Gastrocnemius medialis (tissue), 4 donors: ENCODE measurements around the gene PITX1.

ENCODE experiments used
- CTCF ChIP-seq, 5 experiments: fragments of 450-650 bp in 3 of 5; fragments of 200-600 bp in 2 of 5; sonication (generic) in 2 of 5; IDR thresholded peaks in 4 of 5; conservative IDR thresholded peaks in 1 of 5; 1 replicate in 4 of 5; 2 replicates in 1 of 5; pipeline ENCODE4 v1.5.1; 2016 to 2019; ENCODE audit warnings: antibody characterized with exemption in 5 of 5, mild to moderate bottlenecking in 3 of 5, moderate library complexity in 3 of 5
- POLR2A ChIP-seq, 2 donors: fragments of 450-650 bp; IDR thresholded peaks; one replicate each; pipeline ENCODE4 v1.6.1; 2017; ENCODE audit warnings: antibody characterized with exemption in 2 of 2, mild to moderate bottlenecking in 2 of 2, moderate library complexity in 2 of 2

GRCh38 chr5:135056316-135057030 is 22.4 kb upstream of the PITX1 start:
- TF ChIP-seq CTCF (IDR thresholded peaks at IDR 0.05 in 4 of 5, conservative IDR thresholded peaks at IDR 0.05 in 1 of 5) (no peak), POLR2A (IDR thresholded peaks at IDR 0.05) (no peak)
